Skeletal muscle satellite cell (primary cell): ENCODE measurements around the gene PRB4. TPM values are rescaled to one million over a fixed set of nuclear protein-coding genes. Genes with fewer than 3 reads are reported as not detected.
"Not testable (repeated sequence)": the region's sequence is repeated elsewhere in the genome, so short reads cannot be mapped to it uniquely, and the experiment has no call there.

ENCODE experiments used
- H3K27me3 ChIP-seq: 2 replicates; pipeline ENCODE4 v1.7.0; 2013; ENCODE audit warnings: low read length; ENCODE audit not compliant: control insufficient read depth, insufficient read depth
- H3K36me3 ChIP-seq: 2 replicates; pipeline ENCODE4 v1.7.0; 2013; ENCODE audit warnings: mild to moderate bottlenecking, control low read depth, low read length; ENCODE audit not compliant: insufficient read depth
- H3K4me1 ChIP-seq: 2 replicates; pipeline ENCODE4 v1.7.0; 2013; ENCODE audit warnings: low read length; ENCODE audit not compliant: control insufficient read depth, insufficient read depth
- H3K4me2 ChIP-seq: 2 replicates; pipeline ENCODE4 v1.7.0; 2013; ENCODE audit warnings: mild to moderate bottlenecking, low read length
- H3K4me3 ChIP-seq: 2 replicates; pipeline ENCODE4 v1.7.0; 2013; ENCODE audit warnings: low read length
- H3K9ac ChIP-seq: 2 replicates; pipeline ENCODE4 v1.7.0; 2013; ENCODE audit warnings: mild to moderate bottlenecking, low read depth, low read length, moderate library complexity
- H3K9me3 ChIP-seq: replicated peaks from 2 replicates; pipeline ENCODE4 v1.7.0; 2013; ENCODE audit warnings: mild to moderate bottlenecking, control low read depth, low read length
- total RNA-seq: library from RNA; depleted of rRNA; stranded (reverse); fragments of >200 nt; gene quantifications from 2 replicates; pipeline ENCODE4 v1.2.3, GENCODE V29; 2012; rRNA removed

The PRB4 gene
- not detected in 2 replicates for total RNA-seq

DNA sequence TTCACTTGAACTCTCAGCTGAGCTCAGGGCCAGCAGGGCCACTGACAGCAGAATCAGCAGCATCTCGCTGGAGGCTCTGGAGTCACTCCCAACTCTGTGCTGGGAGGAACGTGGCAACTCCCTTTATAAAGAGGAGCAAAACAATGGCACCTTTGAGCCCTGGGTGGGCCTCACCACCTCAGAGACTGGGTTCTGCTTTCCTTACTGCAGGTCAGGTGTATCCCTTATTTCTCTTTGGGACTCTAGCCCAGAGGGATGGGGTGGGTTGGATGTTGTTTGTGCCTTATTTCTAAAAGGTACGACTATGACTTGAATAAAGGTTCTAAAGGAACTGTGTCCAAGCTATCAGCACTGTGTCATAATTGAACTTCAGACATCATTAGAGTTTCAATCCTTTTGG is at the start of gene PRB4:
TSS of gene PRB4 (minus strand) at position 101 of the 400 bp plus-strand sequence. CDS start at position 63, 38 bp downstream.
- no peak within 1 kb of the TSS for H3K9ac ChIP-seq
- H3K27me3 ChIP-seq = no peaks in the 10 kb centered on the region
- H3K4me1 ChIP-seq = no peaks in the 10 kb centered on the region
- no peaks in the 10 kb centered on the region for H3K9me3 ChIP-seq
- H3K4me3 ChIP-seq = no peak within 1 kb of the TSS
- H3K4me2 ChIP-seq = no peak within 1 kb of the TSS
- H3K36me3 ChIP-seq = no peaks in the 10 kb centered on the region

DNA sequence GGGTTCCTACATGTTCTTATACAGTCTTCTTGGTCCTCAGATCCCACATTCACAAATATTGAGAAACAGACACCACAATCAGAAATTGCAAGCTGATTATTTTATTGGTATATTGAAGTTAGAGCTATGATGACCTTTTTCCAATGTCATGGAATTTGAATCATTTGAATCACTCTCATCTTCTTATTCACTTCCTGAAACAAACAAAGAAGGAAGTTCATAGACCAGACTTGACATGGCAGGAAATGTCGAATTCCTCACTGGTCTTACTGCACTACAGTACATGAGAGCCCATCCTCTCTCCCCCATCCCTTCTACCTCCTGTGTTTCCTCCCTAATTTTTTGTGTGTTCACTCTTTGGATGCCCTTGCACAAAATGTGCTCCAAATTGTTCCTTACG is 41.5 kb upstream of the PRB4 start:
- not testable (repeated sequence) for H3K27me3 ChIP-seq, H3K4me2 ChIP-seq, H3K4me3 ChIP-seq, H3K9me3 ChIP-seq, H3K9ac ChIP-seq, H3K4me1 ChIP-seq, H3K36me3 ChIP-seq

DNA sequence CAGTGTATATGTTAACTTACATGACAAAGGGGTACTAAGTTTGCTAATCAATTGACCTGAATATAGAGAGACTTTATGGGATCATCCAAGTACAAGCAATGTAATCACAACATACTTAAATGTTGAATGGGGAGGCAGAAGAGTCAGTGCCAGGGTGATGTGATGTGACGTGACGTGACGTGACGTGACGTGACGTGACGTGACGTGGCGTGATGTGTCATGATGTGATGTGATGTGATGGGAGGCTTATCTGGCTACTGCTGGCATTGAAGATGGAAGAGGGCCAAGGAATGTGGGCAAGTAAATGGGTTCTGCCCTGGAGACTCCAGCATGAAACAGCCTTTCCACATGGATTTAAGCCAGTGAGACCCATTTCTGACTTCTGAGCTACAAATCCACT is 38.2 kb upstream of the PRB4 start:
- Histone ChIP-seq H3K4me3 (no peak overlapping the region), H3K4me1 (no peaks in the 10 kb centered on the region), H3K36me3 (no peaks in the 10 kb centered on the region), H3K4me2 (no peak overlapping the region), H3K9ac (no peak overlapping the region), H3K27me3 (no peaks in the 10 kb centered on the region), H3K9me3 (no peaks in the 10 kb centered on the region)

DNA sequence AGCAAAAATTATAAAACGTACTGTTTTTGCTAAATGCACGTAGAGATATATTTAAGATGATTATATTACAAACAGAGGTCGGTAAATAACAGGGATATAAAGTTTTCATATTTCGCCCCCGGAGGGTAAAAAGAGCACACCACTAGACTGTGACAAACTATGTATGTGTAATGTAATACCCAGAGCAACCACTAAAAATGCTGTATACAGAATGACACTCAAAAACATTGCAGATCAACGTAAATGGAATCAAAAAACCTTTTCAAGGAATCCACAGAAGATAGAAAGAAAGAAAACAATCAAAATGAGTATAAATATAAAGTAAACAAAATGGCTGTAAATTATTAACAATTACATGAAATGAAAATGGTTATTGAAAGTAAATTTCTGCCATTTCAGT is 37.6 kb upstream of the PRB4 start:
- H3K4me1 ChIP-seq = no peaks in the 10 kb centered on the region
- H3K4me2 ChIP-seq = no peak overlapping the region
- H3K27me3 ChIP-seq = no peaks in the 10 kb centered on the region
- H3K36me3 ChIP-seq = no peaks in the 10 kb centered on the region
- no peak overlapping the region for H3K9ac ChIP-seq
- H3K4me3 ChIP-seq = no peak overlapping the region
- H3K9me3 ChIP-seq = no peaks in the 10 kb centered on the region

DNA sequence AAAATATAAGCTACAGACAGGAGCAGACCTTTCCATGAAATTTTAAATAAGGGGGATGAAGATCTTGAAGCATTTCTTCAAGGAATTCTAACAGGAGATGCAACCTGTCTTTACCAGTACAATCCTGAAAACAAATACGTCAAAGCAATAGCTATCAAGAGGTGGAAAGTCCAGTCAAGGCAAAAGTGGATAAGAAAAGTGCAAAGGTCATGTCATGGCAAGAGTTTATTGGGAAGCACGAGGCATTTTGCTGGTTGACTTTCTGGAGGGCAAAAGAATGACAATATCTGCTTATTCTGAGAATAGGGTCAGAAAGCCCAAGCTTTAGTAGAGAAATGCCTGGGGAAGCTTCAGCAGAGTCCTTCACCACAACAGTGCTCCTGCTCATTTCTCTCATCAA is 34.3 kb upstream of the PRB4 start:
- no peaks in the 10 kb centered on the region for H3K27me3 ChIP-seq
- no peaks in the 10 kb centered on the region for H3K36me3 ChIP-seq
- no peak overlapping the region for H3K4me2 ChIP-seq
- H3K4me1 ChIP-seq = no peaks in the 10 kb centered on the region
- no peak overlapping the region for H3K4me3 ChIP-seq
- no peak overlapping the region for H3K9ac ChIP-seq
- H3K9me3 ChIP-seq = no peaks in the 10 kb centered on the region

DNA sequence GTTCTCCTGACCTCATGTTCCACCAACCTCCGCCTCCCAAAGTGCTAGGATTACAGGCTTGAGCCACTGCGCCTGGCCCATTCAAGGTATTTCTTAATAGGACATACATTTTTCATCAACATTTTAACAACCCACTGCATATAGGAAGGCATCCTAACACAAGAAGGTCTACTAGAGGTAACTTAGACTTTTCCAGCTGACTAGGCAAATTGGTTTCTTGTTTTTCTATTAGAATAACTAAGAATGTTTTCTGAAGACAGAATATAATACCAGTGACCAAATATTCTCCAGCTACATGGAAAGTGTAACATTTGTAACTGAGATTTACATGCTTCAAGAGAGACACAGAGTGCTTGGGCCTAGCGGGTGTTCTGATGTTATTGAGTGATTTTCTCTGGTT is 14.2 kb upstream of the PRB4 start:
- Histone ChIP-seq H3K9me3 (no peaks in the 10 kb centered on the region), H3K4me3 (no peak overlapping the region), H3K4me2 (no peak overlapping the region), H3K36me3 (no peaks in the 10 kb centered on the region), H3K27me3 (no peaks in the 10 kb centered on the region), H3K4me1 (no peaks in the 10 kb centered on the region), H3K9ac (no peak overlapping the region)

DNA sequence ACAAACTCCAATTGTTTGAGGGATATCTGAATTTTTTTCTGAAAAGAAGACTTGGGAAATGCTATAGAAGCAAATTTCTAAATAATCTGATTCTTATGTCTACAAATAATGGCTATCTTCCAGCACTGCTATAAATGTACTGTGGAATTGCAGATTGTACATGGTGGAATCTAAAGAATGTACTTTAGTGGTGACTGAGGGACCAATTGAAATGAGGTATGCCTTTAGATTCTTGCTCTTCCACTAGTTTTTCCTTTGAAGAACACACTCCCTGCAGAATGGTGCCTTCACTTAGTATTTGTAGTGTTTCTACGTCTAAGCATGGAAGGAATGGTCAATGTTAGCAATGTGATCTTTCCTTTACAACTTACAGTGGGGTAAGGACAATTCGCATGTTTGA is 11.7 kb upstream of the PRB4 start:
- Histone ChIP-seq H3K4me2 (no peak overlapping the region), H3K4me1 (no peaks in the 10 kb centered on the region), H3K9ac (no peak overlapping the region), H3K27me3 (no peaks in the 10 kb centered on the region), H3K36me3 (no peaks in the 10 kb centered on the region), H3K4me3 (no peak overlapping the region), H3K9me3 (no peaks in the 10 kb centered on the region)

DNA sequence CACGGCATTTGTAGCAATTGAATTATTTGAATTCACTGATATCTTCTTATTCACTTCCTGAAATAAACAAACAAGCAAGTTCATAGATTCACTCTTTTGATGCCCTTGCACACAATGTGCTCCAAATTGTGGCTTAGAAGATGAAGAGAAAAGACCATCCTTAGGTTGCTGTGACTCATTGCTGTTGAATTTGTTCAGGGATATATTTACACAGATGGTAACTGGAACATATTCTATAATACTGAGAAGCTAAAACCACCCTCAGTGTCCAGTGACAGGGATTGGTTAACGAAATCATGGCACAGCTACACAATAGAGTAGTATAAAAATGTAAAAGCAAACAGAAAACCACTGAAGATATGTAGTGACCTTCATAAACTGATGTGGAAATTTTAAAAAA is 3.1 kb downstream of the PRB4 start:
- no peaks in the 10 kb centered on the region for H3K27me3 ChIP-seq
- no peak overlapping the region for H3K9ac ChIP-seq
- H3K36me3 ChIP-seq = no peaks in the 10 kb centered on the region
- no peak overlapping the region for H3K4me3 ChIP-seq
- no peaks in the 10 kb centered on the region for H3K9me3 ChIP-seq
- no peaks in the 10 kb centered on the region for H3K4me1 ChIP-seq
- no peak overlapping the region for H3K4me2 ChIP-seq

DNA sequence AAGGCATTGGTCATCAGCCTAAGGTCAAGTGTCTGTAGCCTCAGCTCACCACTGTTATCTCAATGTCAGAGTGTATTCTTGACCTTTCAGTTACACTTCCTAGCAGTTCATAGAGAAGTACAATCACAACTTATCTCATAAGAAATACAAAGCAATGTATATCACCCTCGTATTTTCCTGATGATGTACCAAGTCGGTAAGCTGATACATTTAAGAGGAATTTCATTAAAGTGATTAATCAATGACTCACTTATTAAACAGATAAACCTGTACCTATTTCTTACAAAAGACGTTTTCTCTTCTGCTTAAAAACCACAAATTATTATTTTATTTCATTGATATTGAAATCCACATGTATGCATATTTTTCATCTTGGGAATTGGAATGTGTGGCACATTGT is 36.8 kb downstream of the PRB4 start:
- Histone ChIP-seq H3K27me3 (no peaks in the 10 kb centered on the region), H3K9ac (no peak overlapping the region)

DNA sequence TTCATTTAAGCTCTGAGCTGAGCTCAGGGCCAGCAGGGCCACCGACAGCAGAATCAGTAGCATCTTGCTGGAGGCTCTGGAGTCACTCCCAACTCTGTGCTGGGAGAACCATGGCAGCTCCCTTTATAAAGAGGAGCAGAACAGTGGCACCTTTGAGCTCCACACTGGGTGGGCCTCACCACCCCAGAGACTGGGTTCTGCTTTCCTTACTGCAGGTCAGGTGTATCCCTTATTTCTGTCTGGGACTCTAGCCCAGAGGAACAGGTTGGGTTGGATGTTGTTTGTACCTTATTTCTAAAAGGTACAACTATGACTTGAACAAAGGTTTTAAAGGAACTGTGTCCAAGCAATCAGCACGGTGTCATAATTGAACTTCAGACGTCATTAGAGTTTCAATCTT is 40.6 kb downstream of the PRB4 start, which contains the start of gene PRB3:
TSS of gene PRB3 (minus strand) at position 101 of the 400 bp plus-strand sequence. CDS start at position 63, 38 bp downstream.
- H3K27me3 ChIP-seq = no peaks in the 10 kb centered on the region
- no peak within 1 kb of the TSS for H3K4me2 ChIP-seq
- no peak within 1 kb of the TSS for H3K4me3 ChIP-seq
- H3K4me1 ChIP-seq = no peaks in the 10 kb centered on the region
- H3K36me3 ChIP-seq = no peaks in the 10 kb centered on the region
- no peak within 1 kb of the TSS for H3K9ac ChIP-seq
- no peaks in the 10 kb centered on the region for H3K9me3 ChIP-seq

More for the DNA sequence above, 36.8 kb downstream of the PRB4 start:
- Histone ChIP-seq H3K4me1 (no peaks in the 10 kb centered on the region), H3K9me3 (no peaks in the 10 kb centered on the region), H3K4me3 (no peak overlapping the region), H3K36me3 (no peaks in the 10 kb centered on the region), H3K4me2 (no peak overlapping the region)

DNA sequence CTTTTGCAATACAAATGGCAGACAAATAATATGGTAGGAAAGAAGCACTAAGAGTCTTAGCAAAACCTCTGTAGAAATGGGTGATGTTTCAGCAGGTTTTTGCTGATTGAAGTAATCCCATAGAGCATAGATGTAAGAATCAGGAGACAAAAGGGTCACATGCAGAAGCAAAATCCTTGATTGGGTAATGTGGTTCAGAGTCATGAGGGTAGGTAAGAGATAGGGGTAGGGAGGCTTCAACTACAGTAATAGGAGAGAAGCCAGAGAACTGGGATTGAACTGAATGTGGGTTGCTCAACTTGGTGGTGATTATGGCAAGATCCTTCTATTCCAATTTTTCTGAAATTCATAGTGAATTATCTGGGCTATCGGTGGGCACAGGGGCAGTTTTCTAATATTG is 45.7 kb downstream of the PRB4 start:
- Histone ChIP-seq H3K36me3 (no peaks in the 10 kb centered on the region), H3K9me3 (no peaks in the 10 kb centered on the region), H3K4me3 (no peak overlapping the region)

More for the DNA sequence above, 45.7 kb downstream of the PRB4 start:
- Histone ChIP-seq H3K4me2 (no peak overlapping the region), H3K27me3 (no peaks in the 10 kb centered on the region), H3K9ac (no peak overlapping the region), H3K4me1 (no peaks in the 10 kb centered on the region)
